ENCODE measurements around the gene SMIM12.

SMIM12 gene

GRCh38 chr1:34871443-34872132, 12.0 kb upstream of the SMIM12 start:
- Histone ChIP-seq H3K9me3 (ENCODE audit: control insufficient read depth in 1 of 2, low read length in 2 of 2) (no peaks in the 10 kb centered on the region), H3K27me3 (ENCODE audit: low read depth, low read length) (peaks cover 5% of the 10 kb centered on the region), H3K36me3 (ENCODE audit: control insufficient read depth in 1 of 2, insufficient read depth in 2 of 2, low read length in 2 of 2) (no peaks in the 10 kb centered on the region), H3K27ac (ENCODE audit: low read length) (no peak overlapping the region), H3K4me1 (ENCODE audit: control insufficient read depth in 1 of 2, insufficient read depth in 2 of 2, low read length in 2 of 2) (peaks cover 0 to 5% of the 10 kb centered on the region in 2 donors), H3K4me3 (ENCODE audit: low read depth in 1 of 2, low read length in 2 of 2) (no peak overlapping the region)

GRCh38 chr1:34870395-34870794, 10.8 kb upstream of the SMIM12 start:
- H3K4me1 ChIP-seq (ENCODE audit: control insufficient read depth in 1 of 2, insufficient read depth in 2 of 2, low read length in 2 of 2): peaks cover 0 to 6% of the 10 kb centered on the region in 2 donors
- H3K4me3 ChIP-seq (ENCODE audit: low read depth in 1 of 2, low read length in 2 of 2): no peak overlapping the region
- no peaks in the 10 kb centered on the region for H3K36me3 ChIP-seq (ENCODE audit: control insufficient read depth in 1 of 2, insufficient read depth in 2 of 2, low read length in 2 of 2)
- no peaks in the 10 kb centered on the region for H3K27me3 ChIP-seq (ENCODE audit: low read depth, low read length)
- no peak overlapping the region for H3K27ac ChIP-seq (ENCODE audit: low read length)
- no peaks in the 10 kb centered on the region for H3K9me3 ChIP-seq (ENCODE audit: control insufficient read depth in 1 of 2, low read length in 2 of 2)

- Histone ChIP-seq H3K4me3 (ENCODE audit: low read depth in 1 of 2, low read length in 2 of 2) (no peak overlapping the region), H3K36me3 (ENCODE audit: control insufficient read depth in 1 of 2, insufficient read depth in 2 of 2, low read length in 2 of 2) (no peaks in the 10 kb centered on the region), H3K27ac (ENCODE audit: low read length) (no peak overlapping the region), H3K4me1 (ENCODE audit: control insufficient read depth in 1 of 2, insufficient read depth in 2 of 2, low read length in 2 of 2) (peaks cover 0 to 6% of the 10 kb centered on the region in 2 donors), H3K27me3 (ENCODE audit: low read depth, low read length) (no peaks in the 10 kb centered on the region), H3K9me3 (ENCODE audit: control insufficient read depth in 1 of 2, low read length in 2 of 2) (no peaks in the 10 kb centered on the region)
These were observed 10.2 kb upstream of the SMIM12 start for GRCh38 chr1:34869760-34870159.

GRCh38 chr1:34868230-34869049, 8.9 kb upstream of the SMIM12 start:
- Histone ChIP-seq H3K27ac (ENCODE audit: low read length) (no peak overlapping the region), H3K27me3 (ENCODE audit: low read depth, low read length) (no peaks in the 10 kb centered on the region), H3K4me1 (ENCODE audit: control insufficient read depth in 1 of 2, insufficient read depth in 2 of 2, low read length in 2 of 2) (peaks cover 0 to 6% of the 10 kb centered on the region in 2 donors), H3K9me3 (ENCODE audit: control insufficient read depth in 1 of 2, low read length in 2 of 2) (no peaks in the 10 kb centered on the region), H3K36me3 (ENCODE audit: control insufficient read depth in 1 of 2, insufficient read depth in 2 of 2, low read length in 2 of 2) (no peaks in the 10 kb centered on the region), H3K4me3 (ENCODE audit: low read depth in 1 of 2, low read length in 2 of 2) (no peak overlapping the region)

GRCh38 chr1:34867415-34867814, 7.9 kb upstream of the SMIM12 start:
- H3K27me3 ChIP-seq (ENCODE audit: low read depth, low read length): no peaks in the 10 kb centered on the region
- H3K27ac ChIP-seq (ENCODE audit: low read length): no peak overlapping the region
- H3K4me1 ChIP-seq (ENCODE audit: control insufficient read depth in 1 of 2, insufficient read depth in 2 of 2, low read length in 2 of 2): peaks cover 0 to 6% of the 10 kb centered on the region in 2 donors
- H3K4me3 ChIP-seq (ENCODE audit: low read depth in 1 of 2, low read length in 2 of 2): no peak overlapping the region
- H3K9me3 ChIP-seq (ENCODE audit: control insufficient read depth in 1 of 2, low read length in 2 of 2): no peaks in the 10 kb centered on the region
- H3K36me3 ChIP-seq (ENCODE audit: control insufficient read depth in 1 of 2, insufficient read depth in 2 of 2, low read length in 2 of 2): no peaks in the 10 kb centered on the region

GRCh38 chr1:34866762-34867109, 7.2 kb upstream of the SMIM12 start:
- Histone ChIP-seq H3K4me1 (ENCODE audit: control insufficient read depth in 1 of 2, insufficient read depth in 2 of 2, low read length in 2 of 2) (peaks cover 0 to 6% of the 10 kb centered on the region in 2 donors), H3K36me3 (ENCODE audit: control insufficient read depth in 1 of 2, insufficient read depth in 2 of 2, low read length in 2 of 2) (no peaks in the 10 kb centered on the region), H3K4me3 (ENCODE audit: low read depth in 1 of 2, low read length in 2 of 2) (peak overlapping the region; percentile 63 to 73), H3K27me3 (ENCODE audit: low read depth, low read length) (no peaks in the 10 kb centered on the region), H3K9me3 (ENCODE audit: control insufficient read depth in 1 of 2, low read length in 2 of 2) (no peaks in the 10 kb centered on the region), H3K27ac (ENCODE audit: low read length) (peak overlapping the region; percentile 16)

GRCh38 chr1:34865981-34866761, 6.6 kb upstream of the SMIM12 start:
- Histone ChIP-seq H3K4me1 (ENCODE audit: control insufficient read depth in 1 of 2, insufficient read depth in 2 of 2, low read length in 2 of 2) (peaks cover 0 to 6% of the 10 kb centered on the region in 2 donors), H3K9me3 (ENCODE audit: control insufficient read depth in 1 of 2, low read length in 2 of 2) (no peaks in the 10 kb centered on the region), H3K4me3 (ENCODE audit: low read depth in 1 of 2, low read length in 2 of 2) (peak overlapping the region; percentile 63 to 73), H3K27ac (ENCODE audit: low read length) (peak overlapping the region; percentile 16), H3K27me3 (ENCODE audit: low read depth, low read length) (no peaks in the 10 kb centered on the region), H3K36me3 (ENCODE audit: control insufficient read depth in 1 of 2, insufficient read depth in 2 of 2, low read length in 2 of 2) (no peaks in the 10 kb centered on the region)

- Histone ChIP-seq H3K36me3 (ENCODE audit: control insufficient read depth in 1 of 2, insufficient read depth in 2 of 2, low read length in 2 of 2) (no peaks in the 10 kb centered on the region), H3K4me1 (ENCODE audit: control insufficient read depth in 1 of 2, insufficient read depth in 2 of 2, low read length in 2 of 2) (peaks cover 0 to 6% of the 10 kb centered on the region in 2 donors), H3K9me3 (ENCODE audit: control insufficient read depth in 1 of 2, low read length in 2 of 2) (no peaks in the 10 kb centered on the region), H3K4me3 (ENCODE audit: low read depth in 1 of 2, low read length in 2 of 2) (peak overlapping the region; percentile 63 to 73), H3K27ac (ENCODE audit: low read length) (no peak overlapping the region), H3K27me3 (ENCODE audit: low read depth, low read length) (no peaks in the 10 kb centered on the region)
These were observed 6.0 kb upstream of the SMIM12 start for GRCh38 chr1:34865573-34865972.

GRCh38 chr1:34864759-34865158, 5.2 kb upstream of the SMIM12 start:
- no peaks in the 10 kb centered on the region for H3K27me3 ChIP-seq (ENCODE audit: low read depth, low read length)
- no peaks in the 10 kb centered on the region for H3K36me3 ChIP-seq (ENCODE audit: control insufficient read depth in 1 of 2, insufficient read depth in 2 of 2, low read length in 2 of 2)
- H3K9me3 ChIP-seq (ENCODE audit: control insufficient read depth in 1 of 2, low read length in 2 of 2): no peaks in the 10 kb centered on the region
- no peak overlapping the region for H3K4me3 ChIP-seq (ENCODE audit: low read depth in 1 of 2, low read length in 2 of 2)
- H3K4me1 ChIP-seq (ENCODE audit: control insufficient read depth in 1 of 2, insufficient read depth in 2 of 2, low read length in 2 of 2): peaks cover 0 to 6% of the 10 kb centered on the region in 2 donors
- no peak overlapping the region for H3K27ac ChIP-seq (ENCODE audit: low read length)

- H3K27me3 ChIP-seq (ENCODE audit: low read depth, low read length): no peaks in the 10 kb centered on the region
These were observed 4.0 kb upstream of the SMIM12 start for GRCh38 chr1:34863501-34863900.

GRCh38 chr1:34858901-34859445, 576 bp downstream of the SMIM12 start:
- peak overlapping the region; percentile 98 for H3K27ac ChIP-seq (ENCODE audit: low read length)
- peaks cover 14 to 19% of the 10 kb centered on the region in 2 donors for H3K36me3 ChIP-seq (ENCODE audit: control insufficient read depth in 1 of 2, insufficient read depth in 2 of 2, low read length in 2 of 2)
- no peaks in the 10 kb centered on the region for H3K9me3 ChIP-seq (ENCODE audit: control insufficient read depth in 1 of 2, low read length in 2 of 2)
- peaks cover 11 to 21% of the 10 kb centered on the region in 2 donors for H3K4me1 ChIP-seq (ENCODE audit: control insufficient read depth in 1 of 2, insufficient read depth in 2 of 2, low read length in 2 of 2)
- no peaks in the 10 kb centered on the region for H3K27me3 ChIP-seq (ENCODE audit: low read depth, low read length)
- H3K4me3 ChIP-seq (ENCODE audit: low read depth in 1 of 2, low read length in 2 of 2): peak overlapping the region; percentile 84 to 91

More at GRCh38 chr1:34863501-34863900, 4.0 kb upstream of the SMIM12 start:
- Histone ChIP-seq H3K27ac (ENCODE audit: low read length) (no peak overlapping the region), H3K9me3 (ENCODE audit: control insufficient read depth in 1 of 2, low read length in 2 of 2) (no peaks in the 10 kb centered on the region), H3K4me3 (ENCODE audit: low read depth in 1 of 2, low read length in 2 of 2) (no peak overlapping the region), H3K36me3 (ENCODE audit: control insufficient read depth in 1 of 2, insufficient read depth in 2 of 2, low read length in 2 of 2) (no peaks in the 10 kb centered on the region), H3K4me1 (ENCODE audit: control insufficient read depth in 1 of 2, insufficient read depth in 2 of 2, low read length in 2 of 2) (peaks cover 5 to 10% of the 10 kb centered on the region in 2 donors)

All from muscle layer of duodenum (tissue), 2 donors.